ENCODE results near the gene POU5F2.

POU5F2 gene

DNA sequence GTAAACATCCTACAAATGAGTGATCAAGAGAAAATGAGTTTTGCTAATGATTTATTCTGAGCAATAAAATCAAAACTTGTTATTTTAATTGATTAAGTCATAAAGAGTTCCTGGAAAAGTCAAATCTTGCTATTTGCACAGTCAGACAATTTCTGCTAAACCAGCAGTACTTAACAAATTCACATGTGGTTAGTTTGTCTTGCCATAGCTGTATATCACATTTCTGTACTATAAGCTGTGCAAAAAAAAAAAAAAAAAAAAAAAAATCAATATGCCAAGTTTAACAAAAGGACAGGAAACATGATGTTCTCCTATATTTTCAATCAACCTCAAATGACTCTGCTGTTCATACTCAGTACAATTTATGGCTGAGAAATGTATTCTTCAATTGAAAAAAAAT lies 24.9 kb downstream of the POU5F2 start:
- DNase-seq (ENCODE audit: low read depth in 2 of 2), result no peak

DNA sequence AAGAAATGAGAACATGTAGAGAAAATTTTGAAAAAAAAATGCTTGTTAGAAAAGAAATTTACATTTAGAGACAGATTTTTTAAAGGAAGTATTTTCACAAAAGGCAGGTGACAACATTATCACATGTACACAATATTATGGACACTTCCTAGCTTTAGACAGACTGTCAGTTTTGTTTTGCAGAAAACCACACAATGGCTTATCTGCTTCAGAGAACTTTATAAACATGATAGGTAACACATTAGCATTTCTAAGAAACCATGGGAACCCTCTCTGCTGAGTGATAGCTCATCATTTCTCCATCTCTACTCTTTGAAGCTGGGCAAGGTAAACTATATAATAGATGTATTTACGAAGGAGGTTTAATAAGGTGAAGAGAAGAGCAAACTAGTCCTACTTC lies 25.6 kb downstream of the POU5F2 start:
- no peak for DNase-seq (ENCODE audit: low read depth in 2 of 2)

DNA sequence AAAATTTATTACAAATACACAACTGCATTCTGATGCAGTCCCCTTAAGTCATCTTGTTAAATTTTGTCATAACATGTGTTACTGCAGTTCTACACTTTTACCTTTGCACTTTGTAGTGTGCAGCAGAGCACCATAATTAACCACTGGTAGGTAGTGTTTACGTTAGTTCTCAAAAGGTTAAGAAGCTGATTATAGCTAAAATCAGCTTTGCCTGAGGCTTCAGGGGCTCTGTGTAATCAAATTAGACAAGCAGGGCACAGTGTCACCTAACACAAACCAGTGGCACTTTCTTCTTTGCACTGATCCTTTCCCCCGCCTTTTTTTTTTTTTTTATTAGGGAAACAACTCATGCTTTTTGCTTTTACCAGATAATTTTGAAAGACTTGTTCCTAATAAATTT lies 26.1 kb downstream of the POU5F2 start:
- DNase-seq (ENCODE audit: low read depth in 2 of 2), result no peak

DNA sequence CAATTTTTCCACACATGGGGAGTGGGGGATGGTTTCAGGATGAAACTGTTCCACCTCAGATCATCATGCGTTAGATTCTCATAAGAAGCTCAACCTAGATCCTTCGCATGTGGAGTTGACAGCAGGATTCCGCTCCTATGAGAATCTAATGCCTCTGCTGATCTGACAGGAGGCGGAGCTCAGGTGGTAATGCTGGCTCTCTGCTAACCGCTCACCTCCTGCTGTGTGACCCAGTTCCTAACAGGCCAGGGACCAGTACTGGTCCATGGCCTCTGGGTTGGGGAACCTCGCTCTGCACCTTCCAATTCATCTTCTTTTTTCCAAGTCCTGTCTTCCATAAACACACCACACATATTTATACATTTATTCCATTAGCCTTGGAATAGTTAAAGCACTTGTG lies 33.0 kb downstream of the POU5F2 start:
- DNase-seq (ENCODE audit: low read depth in 2 of 2), result no peak

DNA sequence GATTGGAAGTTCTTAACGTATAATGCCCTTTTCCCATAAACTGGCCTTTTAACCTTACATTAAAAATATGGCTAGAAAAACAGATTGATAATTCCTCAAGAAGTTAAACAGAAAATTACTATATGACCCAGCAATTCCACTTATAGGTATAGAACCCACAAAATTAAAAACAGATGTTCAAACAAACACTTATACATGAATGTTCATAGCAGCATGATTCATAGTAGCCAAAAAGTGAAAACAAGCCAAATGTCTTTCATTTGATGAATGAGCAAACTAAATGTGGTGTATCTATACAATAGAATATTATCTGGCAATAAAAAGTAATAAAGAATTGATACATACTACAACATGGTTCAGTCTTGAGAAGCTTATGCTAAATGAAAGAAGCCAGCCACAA lies 35.5 kb downstream of the POU5F2 start:
- DNase-seq (ENCODE audit: low read depth in 2 of 2), result peak; percentile 77

DNA sequence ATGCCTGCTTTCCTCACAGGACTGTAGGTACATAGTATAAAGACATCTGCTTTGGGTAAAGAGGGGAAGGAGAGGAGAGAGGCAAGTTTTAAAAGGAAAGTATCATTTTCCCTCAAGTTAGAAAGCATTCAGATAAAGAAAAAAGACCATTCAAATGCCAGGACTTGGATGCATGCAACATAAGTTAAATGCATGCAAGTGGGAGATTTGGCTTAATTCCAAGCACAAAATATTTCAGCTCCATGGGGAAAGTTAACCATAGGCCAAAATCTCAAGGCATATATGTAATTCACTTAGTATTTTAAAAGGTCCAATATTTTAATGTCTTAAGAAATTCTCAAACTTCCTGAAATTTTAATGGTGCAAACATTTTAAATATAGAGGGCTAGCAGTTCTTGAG lies 36.4 kb downstream of the POU5F2 start:
- DNase-seq (ENCODE audit: low read depth in 2 of 2), result peak; percentile 34 to 38

DNA sequence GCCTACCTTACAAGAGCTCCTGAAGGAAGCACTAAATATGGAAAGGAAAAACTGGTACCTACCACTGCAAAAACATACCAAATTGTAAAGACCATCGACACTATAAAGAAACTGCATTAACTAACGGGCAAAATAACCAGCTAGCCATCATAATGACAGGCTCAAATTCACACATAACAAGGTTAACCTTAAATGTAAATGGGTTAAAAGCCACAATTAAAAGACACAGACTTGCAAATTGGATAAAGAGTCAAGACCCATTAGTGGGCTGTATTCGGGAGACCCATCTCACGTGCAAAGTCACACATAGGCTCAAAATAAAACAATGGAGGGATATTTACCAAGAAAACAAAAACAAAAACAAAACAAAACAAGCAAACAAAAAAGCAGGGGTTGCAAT lies 49.4 kb downstream of the POU5F2 start:
- no peak for DNase-seq (ENCODE audit: low read depth in 2 of 2)

All from fibroblast of skin of left quadriceps (primary cell).